Endothelial cell of umbilical vein (primary cell): ENCODE results near the gene GALNT9. TPM values are rescaled to one million over a fixed set of nuclear protein-coding genes. Genes with fewer than 3 reads are reported as not detected.

Experiments
- BruUV-seq: library from RNA; stranded (reverse); fragments of 400-500 nt; replicated peaks from 2 replicates; lab custom pipeline; 2021; lab: Mats Ljungman, UMichigan
- CTCF ChIA-PET: fragments of 300-600, 350-600 bp; sonication (Branson Sonifier 250); formaldehyde crosslinking; loops from one replicate; lab custom pipeline; 2021; ENCODE audit warnings: antibody characterized with exemption, inconsistent platforms; lab: Charles Lee
- POLR2A ChIA-PET: fragments of 300-600, 350-600 bp; sonication (Branson Sonifier 250); formaldehyde crosslinking; loops from one replicate; lab custom pipeline; 2021; ENCODE audit warnings: antibody characterized with exemption, inconsistent platforms; lab: Charles Lee
- DNase-seq: peaks from one replicate; pipeline ENCODE4 v3.0.0-alpha.2; 2011; ENCODE audit warnings: low read depth, low spot score
- FAIRE-seq: peaks from 2 replicates; lab custom pipeline; 2011; peaks lifted over from hg19 to GRCh38; lab: Jason Lieb, UNC
- H2AFZ ChIP-seq: 2 replicates; pipeline ENCODE4 v1.6.0; 2012; ENCODE audit warnings: low read depth, low read length, control low read depth, inconsistent platforms
- H3K27ac ChIP-seq: 2 replicates; pipeline ENCODE4 v1.5.1; 2011; ENCODE audit warnings: low read depth, mild to moderate bottlenecking, control low read depth, low read length, moderate library complexity; ENCODE audit not compliant: insufficient read depth
- H3K27me3 ChIP-seq, 2 experiments: 2 replicates each; pipeline versions ENCODE4 v1.6.0 to v1.6.1; 2011; ENCODE audit warnings: low read length in 2 of 2, mixed read lengths in 1 of 2; ENCODE audit not compliant: control insufficient read depth in 2 of 2, insufficient read depth in 2 of 2
- H3K36me3 ChIP-seq, 2 experiments: 2 replicates in 1 of 2; 3 replicates in 1 of 2; pipeline ENCODE4 v1.5.1; 2011; ENCODE audit warnings: low read length in 2 of 2, mild to moderate bottlenecking in 1 of 2, moderate library complexity in 1 of 2; ENCODE audit not compliant: control insufficient read depth in 2 of 2, insufficient read depth in 2 of 2; ENCODE audit errors: extremely low read depth in 1 of 2
- H3K4me1 ChIP-seq: 3 replicates; pipeline ENCODE4 v1.5.1; 2011; ENCODE audit warnings: mild to moderate bottlenecking, low read length; ENCODE audit not compliant: control insufficient read depth, insufficient read depth; ENCODE audit errors: extremely low read depth
- H3K4me2 ChIP-seq: 2 replicates; pipeline ENCODE4 v1.6.1; 2011; ENCODE audit warnings: low read length, control low read depth, mixed read lengths; ENCODE audit not compliant: insufficient read depth
- H3K4me3 ChIP-seq, 3 experiments: fragments of 200-600 bp in 1 of 3; sonication (generic), shearing (Covaris generic) in 1 of 3; replicated peaks in 1 of 3; 2 replicates each; pipeline ENCODE4 v1.5.1; 2011 to 2016; ENCODE audit warnings: control low read depth in 3 of 3, low read length in 3 of 3, mild to moderate bottlenecking in 2 of 3, inconsistent platforms in 1 of 3, low read depth in 1 of 3, moderate library complexity in 1 of 3; ENCODE audit not compliant: insufficient read depth in 1 of 3
- H3K79me2 ChIP-seq: 2 replicates; pipeline ENCODE4 v1.6.0; 2012; ENCODE audit warnings: low read length, inconsistent platforms; ENCODE audit not compliant: control insufficient read depth, insufficient read depth
- H3K9ac ChIP-seq: replicated peaks from 2 replicates; pipeline ENCODE3; 2011; ENCODE audit warnings: low read length, control low read depth; ENCODE audit not compliant: insufficient read depth; ENCODE audit errors: extremely low read depth
- H3K9me1 ChIP-seq: replicated peaks from 3 replicates; pipeline ENCODE4 v1.6.0; 2011; ENCODE audit warnings: mild to moderate bottlenecking, low read length; ENCODE audit not compliant: control insufficient read depth, insufficient read depth; ENCODE audit errors: extremely low read depth
- H3K9me3 ChIP-seq: replicated peaks from 2 replicates; pipeline ENCODE4 v1.5.1; 2012; ENCODE audit warnings: low read length, inconsistent platforms; ENCODE audit not compliant: control insufficient read depth, insufficient read depth
- H4K20me1 ChIP-seq: replicated peaks from 2 replicates; pipeline ENCODE3; 2011; ENCODE audit warnings: mild to moderate bottlenecking, low read length; ENCODE audit not compliant: control insufficient read depth, insufficient read depth; ENCODE audit errors: extremely low read depth
- CTCF ChIP-seq, 2 donors: IDR thresholded peaks; 1 replicate in 1 of 2; 2 replicates in 1 of 2; pipeline ENCODE4 v1.5.1; 2011; ENCODE audit warnings: low read length in 2 of 2, mild to moderate bottlenecking in 2 of 2, moderate library complexity in 2 of 2, control low read depth in 1 of 2, inconsistent platforms in 1 of 2, low read depth in 1 of 2; ENCODE audit not compliant: insufficient read depth in 1 of 2; ENCODE audit errors: extremely low read depth in 1 of 2
- EZH2 ChIP-seq: IDR thresholded peaks from 2 replicates; pipeline ENCODE4 v1.6.1; 2012; ENCODE audit warnings: borderline replicate concordance, low read depth, mild to moderate bottlenecking, moderate library complexity, low read length, inconsistent platforms; ENCODE audit not compliant: severe bottlenecking
- FOS ChIP-seq: IDR thresholded peaks from 2 replicates; pipeline ENCODE4 v1.6.1; 2011; ENCODE audit warnings: mild to moderate bottlenecking, low read length, moderate library complexity, borderline replicate concordance; ENCODE audit not compliant: insufficient read depth
- GATA2 ChIP-seq: IDR thresholded peaks from 2 replicates; pipeline ENCODE4 v1.7.0; 2011; ENCODE audit warnings: low read depth, mild to moderate bottlenecking, moderate library complexity, mixed read lengths, low read length; ENCODE audit not compliant: insufficient read length, insufficient read depth
- JUN ChIP-seq: IDR thresholded peaks from 2 replicates; pipeline ENCODE4 v1.6.1; 2011; ENCODE audit warnings: borderline replicate concordance, low read depth; ENCODE audit not compliant: insufficient read length, insufficient read depth
- MAX ChIP-seq: IDR thresholded peaks from 2 replicates; pipeline ENCODE4 v1.6.1; 2011; ENCODE audit not compliant: insufficient read depth, insufficient read length
- MYC ChIP-seq: IDR thresholded peaks from one replicate; pipeline ENCODE4 v1.6.1; 2011; ENCODE audit warnings: mild to moderate bottlenecking, low read depth, low read length
- POLR2A ChIP-seq: IDR thresholded peaks from 2 replicates; pipeline ENCODE4 v1.6.1; 2012; ENCODE audit warnings: low read depth, mild to moderate bottlenecking, control low read depth, low read length
- POLR2AphosphoS5 ChIP-seq: IDR thresholded peaks from 2 replicates; pipeline ENCODE4 v1.6.1; 2012; ENCODE audit warnings: low read depth, mild to moderate bottlenecking, control low read depth, low read length, moderate library complexity; ENCODE audit not compliant: insufficient read depth
- dilution Hi-C: fragments of 300-500 bp; cut with MboI; formaldehyde crosslinking; loops from one replicate; pipeline ENCODE4 v1.15.0; 2019; ENCODE audit warnings: low sequenced_read_pairs; ENCODE audit not compliant: extremely low pct_ligation_motif_present
- intact Hi-C: fragments of 100-400 bp; cut with micrococcal nuclease; formaldehyde crosslinking; loops from one replicate; pipeline ENCODE4 v1.10.0; 2022
- polyA plus RNA-seq, 4 experiments: library from polyadenylated mRNA; depleted of rRNA in 3 of 4; stranded (reverse) in 3 of 4; unstranded in 1 of 4; fragments of >200 nt; gene quantifications; 2 replicates each; pipeline versions ENCODE4 v1.2.1 to v1.2.3, GENCODE V29; 2011 to 2012; ENCODE audit warnings: missing spikeins in 1 of 4
- total RNA-seq: library from RNA; stranded (reverse); gene quantifications from 2 replicates; pipeline ENCODE4 v1.2.3, GENCODE V29; 2021

GALNT9 gene
- total and polyA plus RNA-seq, 2 donors (not counting 3 experiments of a cell fraction or from before 2014, with no cell fraction given): 0.14 to 0.73 TPM

DNA sequence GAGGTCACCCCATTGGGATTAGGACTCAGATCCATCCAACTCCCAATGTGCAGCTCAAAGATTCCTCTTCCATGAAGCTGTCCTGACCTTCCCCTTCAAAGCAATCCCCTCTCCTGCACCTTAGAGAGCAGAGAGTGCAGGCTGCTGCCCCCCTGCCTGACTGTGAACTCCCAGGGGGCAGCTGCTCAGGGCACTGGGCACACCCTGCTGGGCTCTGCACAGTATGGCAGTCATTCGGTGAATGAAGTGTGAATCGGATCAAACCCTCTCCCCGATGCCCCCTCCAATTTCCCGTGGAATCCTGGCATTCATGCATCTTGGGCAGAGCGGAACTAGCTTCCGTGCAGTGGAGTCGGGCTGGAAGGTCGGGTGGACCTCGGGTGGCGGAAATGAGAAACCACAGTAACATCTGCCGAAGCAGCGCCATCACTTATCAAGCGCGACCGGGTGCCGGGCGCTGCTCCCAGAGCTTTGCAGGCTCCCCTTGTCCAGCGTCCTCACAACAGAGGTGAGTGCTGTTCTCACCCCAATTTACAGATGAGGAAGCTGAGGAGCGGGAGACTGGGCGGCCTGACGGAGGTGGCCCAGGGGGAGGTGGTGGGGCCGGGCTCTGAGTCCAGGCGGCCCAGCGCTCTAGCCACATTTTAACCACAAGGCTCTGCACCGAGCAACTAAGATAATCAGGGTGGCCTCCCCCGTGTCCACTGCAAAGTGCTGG lies 14.7 kb downstream of the GALNT9 start:
- ChIA-PET POLR2A (no interaction called here), CTCF (no interaction called here)
- DNase-seq (no peak), FAIRE-seq (no peak)
- no peak overlapping the region for H3K27ac ChIP-seq
- no peaks in the 10 kb centered on the region for H3K36me3 ChIP-seq
- H3K4me2 ChIP-seq: no peak overlapping the region
- no peaks in the 10 kb centered on the region for H3K9me1 ChIP-seq
- H3K9ac ChIP-seq: no peak overlapping the region
- no peak overlapping the region for H2AFZ ChIP-seq
- no peaks in the 10 kb centered on the region for H3K79me2 ChIP-seq
- no TSS peak for BruUV-seq
- no peaks in the 10 kb centered on the region for H3K9me3 ChIP-seq
- intact Hi-C loops: no loop called here
- dilution Hi-C loops: no loop called here
- H3K4me1 ChIP-seq: no peaks in the 10 kb centered on the region
- no peaks in the 10 kb centered on the region for H3K27me3 ChIP-seq
- TF ChIP-seq MYC (no peak), EZH2 (no peak), POLR2AphosphoS5 (no peak), POLR2A (no peak), MAX (no peak), FOS (no peak), JUN (no peak), CTCF (IDR thresholded peaks at IDR 0.05; ENCODE audit: extremely low read depth in 1 of 2, insufficient read depth in 1 of 2, low read depth in 1 of 2, low read length in 2 of 2) (no peak), GATA2 (no peak)
- no peak overlapping the region for H3K4me3 ChIP-seq
- H4K20me1 ChIP-seq: no peaks in the 10 kb centered on the region
